NT2/D1 (cell line): Measurements from ENCODE around the gene KLHL26.
"Not testable (repeated sequence)": the region's sequence is repeated elsewhere in the genome, so short reads cannot be mapped to it uniquely, and the experiment has no call there.

Experiments
- DNase-seq: peaks from one replicate; pipeline ENCODE4 v3.0.0-alpha.2; 2011; ENCODE audit warnings: low read depth, low spot score
- H3K27me3 ChIP-seq: 2 replicates; pipeline ENCODE4 v1.6.0; 2011; ENCODE audit warnings: mild to moderate bottlenecking; ENCODE audit not compliant: insufficient read length, insufficient read depth
- H3K36me3 ChIP-seq: 2 replicates; pipeline ENCODE4 v1.6.1; 2011; ENCODE audit warnings: mild to moderate bottlenecking, low read length, mixed read lengths; ENCODE audit not compliant: insufficient read depth, insufficient read length
- H3K4me1 ChIP-seq: 2 replicates; pipeline ENCODE4 v1.5.1; 2011; ENCODE audit not compliant: insufficient read depth, insufficient read length
- H3K4me3 ChIP-seq: 2 replicates; pipeline ENCODE4 v1.5.1; 2011; ENCODE audit warnings: low read depth; ENCODE audit not compliant: insufficient read length
- H3K9ac ChIP-seq: 2 replicates; pipeline ENCODE4 v1.6.0; 2011; ENCODE audit warnings: low read depth; ENCODE audit not compliant: insufficient read length
- H3K9me3 ChIP-seq: 2 replicates; pipeline ENCODE4 v1.5.1; 2011; ENCODE audit warnings: mild to moderate bottlenecking, low read length; ENCODE audit not compliant: insufficient read depth
- SUZ12 ChIP-seq: IDR thresholded peaks from 2 replicates; pipeline ENCODE4 v1.6.1; 2011; ENCODE audit not compliant: insufficient read length, insufficient read depth; ENCODE audit errors: extremely low read depth
- YY1 ChIP-seq: IDR thresholded peaks from 2 replicates; pipeline ENCODE4 v1.6.1; 2011; ENCODE audit not compliant: insufficient read length, insufficient read depth
- ZNF274 ChIP-seq: IDR thresholded peaks from 2 replicates; pipeline ENCODE4 v1.6.1; 2011; ENCODE audit warnings: mild to moderate bottlenecking, low read depth, low read length

KLHL26 gene

GRCh38 chr19:18677156-18677555 is 40.3 kb downstream of the KLHL26 start:
- Histone ChIP-seq H3K9ac (peak overlapping the region; percentile 58), H3K4me3 (no peak overlapping the region), H3K4me1 (peaks cover 9% of the 10 kb centered on the region), H3K27me3 (no peaks in the 10 kb centered on the region), H3K9me3 (0 out of 2 replicates have a peak, but pooled peaks cover 4% of the 10 kb centered on the region), H3K36me3 (no peaks in the 10 kb centered on the region)
- TF ChIP-seq YY1 (no peak), ZNF274 (no peak), SUZ12 (no peak)
- no peak for DNase-seq

GRCh38 chr19:18680148-18680547 is 43.3 kb downstream of the KLHL26 start:
- H3K9me3 ChIP-seq, H3K36me3 ChIP-seq, H3K27me3 ChIP-seq, H3K4me1 ChIP-seq, DNase-seq, H3K4me3 ChIP-seq, H3K9ac ChIP-seq: not testable (repeated sequence)

- Histone ChIP-seq H3K4me3 (peak overlapping the region; percentile 81), H3K9me3 (no peaks in the 10 kb centered on the region), H3K27me3 (no peaks in the 10 kb centered on the region), H3K9ac (peak overlapping the region; percentile 91), H3K4me1 (peaks cover 13% of the 10 kb centered on the region), H3K36me3 (peaks cover 5% of the 10 kb centered on the region)
- TF ChIP-seq SUZ12 (no peak), ZNF274 (no peak), YY1 (no peak)
- DNase-seq: no peak
Observed at GRCh38 chr19:18682807-18683108, 45.9 kb downstream of the KLHL26 start.

- DNase-seq: peak; percentile 73
- Histone ChIP-seq H3K4me1 (peaks cover 17% of the 10 kb centered on the region), H3K9me3 (no peaks in the 10 kb centered on the region), H3K36me3 (peaks cover 5% of the 10 kb centered on the region), H3K4me3 (peak within 1 kb of the TSS; percentile 81), H3K27me3 (no peaks in the 10 kb centered on the region), H3K9ac (peak within 1 kb of the TSS; percentile 95)
- TF ChIP-seq SUZ12: no peak
- no peak for TF ChIP-seq YY1
- no peak for TF ChIP-seq ZNF274
Observed at GRCh38 chr19:18683109-18683957, 46.5 kb downstream of the KLHL26 start, which contains the start of gene CRTC1. TSS of gene CRTC1 (plus strand) at chr19:18683680. CDS start at chr19:18683703, 23 bp downstream.

- peaks cover 17% of the 10 kb centered on the region for H3K4me1 ChIP-seq
- no peaks in the 10 kb centered on the region for H3K27me3 ChIP-seq
- no peak for TF ChIP-seq ZNF274
- TF ChIP-seq YY1: no peak
- no peak for TF ChIP-seq SUZ12
- DNase-seq: no peak
- H3K36me3 ChIP-seq: peaks cover 5% of the 10 kb centered on the region
- no peaks in the 10 kb centered on the region for H3K9me3 ChIP-seq
- H3K9ac ChIP-seq: peak overlapping the region; percentile 47
- H3K4me3 ChIP-seq: peak overlapping the region; percentile 81
Observed at GRCh38 chr19:18683958-18684641, 47.3 kb downstream of the KLHL26 start.

GRCh38 chr19:18684642-18684993 is 47.8 kb downstream of the KLHL26 start:
- Histone ChIP-seq H3K4me1 (peaks cover 17% of the 10 kb centered on the region), H3K4me3 (peak overlapping the region; percentile 81), H3K9ac (peak overlapping the region; percentile 47), H3K9me3 (no peaks in the 10 kb centered on the region), H3K36me3 (peaks cover 5% of the 10 kb centered on the region), H3K27me3 (no peaks in the 10 kb centered on the region)
- no peak for TF ChIP-seq SUZ12
- DNase-seq: no peak

GRCh38 chr19:18685597-18686190 is 48.9 kb downstream of the KLHL26 start:
- no peak overlapping the region for H3K9ac ChIP-seq

More at GRCh38 chr19:18685597-18686190, 48.9 kb downstream of the KLHL26 start:
- Histone ChIP-seq H3K4me3 (no peak overlapping the region), H3K4me1 (peaks cover 17% of the 10 kb centered on the region), H3K9me3 (no peaks in the 10 kb centered on the region), H3K27me3 (no peaks in the 10 kb centered on the region), H3K36me3 (peaks cover 5% of the 10 kb centered on the region)
- DNase-seq: no peak
- TF ChIP-seq SUZ12 (no peak), YY1 (no peak), ZNF274 (no peak)
